Fibroblast of pulmonary artery (primary cell): ENCODE results near the gene CACNA1G.
A peak's percentile ranks its signal among the peaks of the same experiment; 100 is the strongest.

Experiments
- DNase-seq: peaks from one replicate; pipeline ENCODE4 v3.0.0-alpha.2; 2010; ENCODE audit warnings: low read depth
- H3K4me3 ChIP-seq: replicated peaks from 2 replicates; pipeline ENCODE4 v1.5.1; 2011; ENCODE audit warnings: low read depth, mild to moderate bottlenecking, control low read depth, low read length, moderate library complexity
- TF ChIP-seq, protein P1 (sequence below): IDR thresholded peaks from 2 replicates; pipeline ENCODE4 v1.5.1; 2011; ENCODE audit warnings: mild to moderate bottlenecking, control low read depth, low read length, inconsistent platforms; ENCODE audit errors: missing control alignments

Gene CACNA1G

DNA sequence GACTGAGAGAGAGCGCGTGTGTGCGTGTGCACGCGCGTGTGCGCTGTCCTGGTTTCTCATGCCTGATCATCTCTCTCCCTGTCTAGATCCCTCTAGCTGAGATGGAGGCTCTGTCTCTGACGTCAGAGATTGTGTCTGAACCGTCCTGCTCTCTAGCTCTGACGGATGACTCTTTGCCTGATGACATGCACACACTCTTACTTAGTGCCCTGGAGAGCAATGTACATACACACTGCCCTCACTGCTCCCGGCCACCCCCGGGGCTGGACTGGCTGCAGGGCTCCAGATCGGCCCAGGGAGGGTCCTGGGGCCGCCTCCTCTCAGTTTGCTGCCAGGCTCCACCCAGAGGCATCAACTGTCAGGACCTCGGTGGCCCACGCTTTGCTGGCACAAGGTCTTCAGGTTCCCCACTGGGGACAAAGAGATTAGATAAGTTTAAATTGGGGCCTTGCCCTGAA, 61.1 kb downstream of the CACNA1G start:
- DNase-seq: peak; percentile 18
- TF ChIP-seq, protein P1, sequence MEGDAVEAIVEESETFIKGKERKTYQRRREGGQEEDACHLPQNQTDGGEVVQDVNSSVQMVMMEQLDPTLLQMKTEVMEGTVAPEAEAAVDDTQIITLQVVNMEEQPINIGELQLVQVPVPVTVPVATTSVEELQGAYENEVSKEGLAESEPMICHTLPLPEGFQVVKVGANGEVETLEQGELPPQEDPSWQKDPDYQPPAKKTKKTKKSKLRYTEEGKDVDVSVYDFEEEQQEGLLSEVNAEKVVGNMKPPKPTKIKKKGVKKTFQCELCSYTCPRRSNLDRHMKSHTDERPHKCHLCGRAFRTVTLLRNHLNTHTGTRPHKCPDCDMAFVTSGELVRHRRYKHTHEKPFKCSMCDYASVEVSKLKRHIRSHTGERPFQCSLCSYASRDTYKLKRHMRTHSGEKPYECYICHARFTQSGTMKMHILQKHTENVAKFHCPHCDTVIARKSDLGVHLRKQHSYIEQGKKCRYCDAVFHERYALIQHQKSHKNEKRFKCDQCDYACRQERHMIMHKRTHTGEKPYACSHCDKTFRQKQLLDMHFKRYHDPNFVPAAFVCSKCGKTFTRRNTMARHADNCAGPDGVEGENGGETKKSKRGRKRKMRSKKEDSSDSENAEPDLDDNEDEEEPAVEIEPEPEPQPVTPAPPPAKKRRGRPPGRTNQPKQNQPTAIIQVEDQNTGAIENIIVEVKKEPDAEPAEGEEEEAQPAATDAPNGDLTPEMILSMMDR: no peak

GRCh38 chr17:50624321-50624934, 63.9 kb downstream of the CACNA1G start:
- no peak overlapping the region for H3K4me3 ChIP-seq
- TF ChIP-seq, protein P1: no peak
- DNase-seq: no peak

More for the DNA sequence above, 61.1 kb downstream of the CACNA1G start:
- H3K4me3 ChIP-seq: no peak overlapping the region

DNA sequence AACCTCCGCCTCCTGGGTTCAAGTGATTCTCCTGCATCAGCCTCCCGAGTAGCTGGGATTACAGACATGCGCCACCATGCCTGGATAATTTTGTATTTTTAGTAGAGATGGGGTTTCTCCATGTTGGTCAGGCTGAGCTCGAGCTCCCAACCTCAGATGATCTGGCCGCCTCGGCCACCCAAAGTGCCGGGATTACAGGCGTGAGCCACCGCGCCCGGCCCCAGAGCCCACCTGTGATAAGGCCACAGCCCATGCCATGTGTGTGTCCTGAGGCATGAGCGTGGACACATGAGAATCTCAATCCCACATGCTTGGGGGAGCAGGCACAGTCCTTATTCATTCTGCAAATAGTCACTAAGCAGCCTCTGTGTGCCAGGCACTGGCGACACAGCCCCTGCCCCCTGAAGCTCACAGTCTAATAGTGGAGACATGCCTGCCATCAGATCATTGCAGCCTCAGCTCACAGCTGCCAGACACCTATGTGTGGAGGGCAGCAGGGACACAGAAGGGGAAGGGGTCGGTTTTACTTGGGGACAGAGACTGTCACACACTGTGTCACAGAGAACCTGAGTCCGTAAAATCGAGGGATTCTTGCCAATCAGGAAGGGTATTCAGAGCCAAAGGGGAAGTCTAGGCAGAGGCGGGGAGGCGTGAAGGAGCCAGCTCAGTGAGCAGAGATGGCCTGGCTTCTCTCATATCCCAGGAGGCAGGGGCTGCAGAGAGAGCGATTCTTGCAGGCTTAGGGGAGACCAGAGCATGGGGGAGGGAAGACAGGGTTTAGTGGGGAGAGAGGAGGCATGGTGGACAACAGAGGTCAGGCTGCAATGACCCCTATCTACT, 64.7 kb downstream of the CACNA1G start:
- DNase-seq: no peak
- TF ChIP-seq, protein P1: no peak
- H3K4me3 ChIP-seq: no peak overlapping the region

DNA sequence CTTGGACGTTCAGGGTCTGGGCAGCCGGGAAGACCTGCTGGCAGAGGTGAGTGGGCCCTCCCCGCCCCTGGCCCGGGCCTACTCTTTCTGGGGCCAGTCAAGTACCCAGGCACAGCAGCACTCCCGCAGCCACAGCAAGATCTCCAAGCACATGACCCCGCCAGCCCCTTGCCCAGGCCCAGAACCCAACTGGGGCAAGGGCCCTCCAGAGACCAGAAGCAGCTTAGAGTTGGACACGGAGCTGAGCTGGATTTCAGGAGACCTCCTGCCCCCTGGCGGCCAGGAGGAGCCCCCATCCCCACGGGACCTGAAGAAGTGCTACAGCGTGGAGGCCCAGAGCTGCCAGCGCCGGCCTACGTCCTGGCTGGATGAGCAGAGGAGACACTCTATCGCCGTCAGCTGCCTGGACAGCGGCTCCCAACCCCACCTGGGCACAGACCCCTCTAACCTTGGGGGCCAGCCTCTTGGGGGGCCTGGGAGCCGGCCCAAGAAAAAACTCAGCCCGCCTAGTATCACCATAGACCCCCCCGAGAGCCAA, 65.6 kb downstream of the CACNA1G start:
- TF ChIP-seq, protein P1: peak; percentile 81
- DNase-seq: peak; percentile 85
- H3K4me3 ChIP-seq: no peak overlapping the region

GRCh38 chr17:50627036-50627781, 66.7 kb downstream of the CACNA1G start:
- DNase-seq: no peak
- TF ChIP-seq, protein P1: no peak
- no peak overlapping the region for H3K4me3 ChIP-seq

GRCh38 chr17:50627782-50628601, 67.5 kb downstream of the CACNA1G start:
- no peak overlapping the region for H3K4me3 ChIP-seq
- TF ChIP-seq, protein P1: no peak
- DNase-seq: no peak
